Fibroblast of skin of right biceps (primary cell): Measurements from ENCODE around the gene LUM.
"Not testable (repeated sequence)": the region's sequence is repeated elsewhere in the genome, so short reads cannot be mapped to it uniquely, and the experiment has no call there.

ENCODE experiments used
- DNase-seq: peaks from one replicate; pipeline ENCODE4 v3.0.0-alpha.2; 2013

LUM gene

DNA sequence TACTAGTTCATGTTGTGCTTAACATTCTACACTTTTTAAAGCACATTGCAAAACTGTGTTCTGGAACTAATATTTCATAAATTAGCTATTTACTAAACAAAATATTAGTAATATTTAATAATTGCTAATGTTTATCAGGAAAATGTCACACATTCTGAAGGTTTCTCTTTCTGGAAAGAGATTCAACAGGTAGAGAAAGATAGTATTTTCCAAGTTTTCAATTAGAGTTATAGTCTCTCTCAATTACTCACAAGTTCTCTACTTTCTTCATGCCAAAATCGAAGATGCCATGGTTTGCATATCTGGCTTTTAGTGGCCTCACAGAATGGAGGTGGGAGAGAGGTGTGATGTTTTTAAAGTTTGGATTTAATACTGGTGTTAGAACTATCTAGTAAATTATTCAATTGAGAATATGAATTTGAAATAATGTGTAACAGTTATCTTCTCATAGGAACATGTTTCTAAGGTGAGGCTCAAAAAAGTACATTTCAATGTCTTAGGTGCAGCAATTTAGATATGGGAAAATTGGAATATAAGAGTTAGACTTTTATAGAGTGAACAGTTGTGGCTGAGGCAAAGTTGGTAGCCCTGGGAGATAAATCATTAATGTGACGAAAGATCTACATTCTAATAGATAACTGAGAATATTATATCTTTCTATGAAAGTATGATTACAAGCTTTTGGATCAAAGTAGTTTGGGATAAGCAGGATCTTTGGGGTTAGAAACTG lies 1.5 kb downstream of the LUM start:
- DNase-seq: no peak

DNA sequence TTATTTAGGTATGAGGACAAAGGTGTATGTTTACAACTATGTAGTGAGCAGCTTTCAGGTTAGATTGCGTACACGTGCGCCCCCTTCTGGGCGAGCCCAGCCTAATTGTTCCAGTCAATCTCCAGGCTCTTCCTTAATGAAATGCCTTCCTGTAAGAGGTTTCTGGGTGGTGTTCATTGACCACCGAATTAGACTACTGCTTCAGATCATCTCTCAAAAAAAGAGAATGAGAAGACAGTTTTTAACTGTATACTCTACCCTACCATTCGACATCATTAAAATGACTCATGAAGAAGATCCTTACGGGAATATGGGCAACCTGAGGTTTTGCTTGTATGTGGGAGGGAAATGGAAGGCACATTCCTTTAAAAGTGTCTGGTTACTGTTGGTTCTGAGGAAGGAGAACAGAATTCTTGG lies 2.1 kb downstream of the LUM start:
- DNase-seq: peak; percentile 90

DNA sequence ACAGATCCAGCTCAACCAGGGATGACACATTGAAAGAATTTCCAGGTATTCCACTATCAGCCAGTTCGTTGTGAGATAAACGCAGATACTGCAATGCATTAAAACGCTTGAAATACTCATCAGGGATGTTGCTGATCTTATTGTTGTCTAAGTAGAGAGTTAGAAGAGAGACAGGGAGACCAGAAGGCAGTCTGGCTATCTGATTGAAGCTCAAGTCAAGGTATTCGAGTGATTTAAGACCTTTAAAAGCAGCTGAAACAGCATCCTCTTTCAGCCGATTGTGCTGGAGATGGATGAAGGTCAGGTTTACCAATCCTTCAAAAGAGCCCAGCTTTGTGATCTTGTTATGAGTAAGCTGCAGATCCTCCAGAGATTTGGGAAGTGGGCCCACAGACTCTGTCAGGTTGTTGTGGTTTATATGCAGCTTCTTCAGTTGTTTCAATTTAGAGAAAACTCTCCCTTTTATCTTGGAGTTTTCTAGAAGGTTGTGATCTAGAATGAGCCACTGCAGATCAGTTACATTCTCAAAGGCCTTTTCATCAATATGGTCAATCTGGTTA lies 3.0 kb downstream of the LUM start:
- peak; percentile 33 for DNase-seq

DNA sequence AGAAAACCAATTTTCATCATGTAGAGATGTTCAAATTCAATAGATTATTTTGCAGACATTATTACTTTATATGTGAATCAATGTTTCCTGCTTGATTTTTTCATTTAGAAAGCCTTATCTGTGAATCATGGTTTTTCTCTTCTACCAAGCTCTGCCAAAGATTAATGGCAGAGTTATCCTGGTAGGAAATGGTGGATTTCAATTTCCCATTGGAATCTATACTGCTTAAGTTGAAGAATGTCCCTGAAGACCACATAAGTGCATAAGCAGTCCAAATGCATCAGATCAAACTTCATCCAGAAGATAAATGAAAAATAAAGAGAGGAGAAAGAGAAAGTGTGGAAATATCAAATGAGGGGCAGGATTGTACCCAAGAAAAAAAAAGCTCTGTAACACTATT lies 5.0 kb downstream of the LUM start:
- peak; percentile 34 for DNase-seq

DNA sequence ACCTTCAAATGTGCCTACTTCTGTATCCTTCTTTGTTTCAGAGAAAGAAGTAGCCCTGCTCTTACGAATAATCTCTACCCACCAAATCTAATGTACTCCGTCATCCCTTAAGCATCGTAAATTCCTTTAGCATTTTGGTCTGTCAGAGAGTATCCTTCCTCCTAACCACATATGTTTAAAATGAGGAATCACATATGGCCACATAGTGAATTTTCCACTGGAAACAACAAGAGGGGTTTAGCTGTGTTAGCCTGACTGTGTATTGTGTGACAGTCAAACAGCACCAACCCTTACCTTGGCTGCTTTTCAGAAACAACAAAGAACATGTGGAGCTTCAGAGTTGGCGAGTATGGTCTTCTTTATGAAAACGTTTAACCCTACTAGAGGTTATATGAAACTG lies 5.5 kb downstream of the LUM start:
- DNase-seq: peak; percentile 81

DNA sequence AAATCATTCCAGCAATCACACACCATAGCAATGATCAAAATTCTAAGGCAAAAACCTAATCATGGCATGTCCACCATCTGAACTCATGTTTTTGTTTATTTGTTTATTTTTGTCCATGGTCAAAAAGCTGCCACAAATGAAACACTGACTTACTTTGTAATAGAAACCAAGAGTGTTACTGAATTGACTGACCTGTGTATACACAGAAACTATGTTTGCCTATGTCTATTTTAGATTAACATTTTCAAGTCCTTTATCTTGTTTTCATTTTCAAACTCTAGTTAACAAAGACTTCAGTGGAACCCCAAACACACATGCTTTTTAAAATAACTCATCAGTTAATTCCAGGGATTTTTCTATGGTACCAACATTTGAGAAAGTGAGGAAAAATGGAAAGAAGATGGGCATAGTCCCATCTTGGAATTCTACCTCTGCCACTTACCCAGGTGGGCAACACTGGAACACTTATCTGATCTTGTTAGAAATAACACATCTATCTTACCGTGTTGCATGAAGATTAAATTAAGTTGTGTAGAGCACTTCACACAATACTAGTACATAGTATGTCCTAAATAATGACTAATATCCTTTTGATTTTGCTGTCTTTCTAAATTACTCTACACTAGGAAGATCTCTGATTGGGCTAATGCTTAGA lies 6.4 kb downstream of the LUM start:
- no peak for DNase-seq

DNA sequence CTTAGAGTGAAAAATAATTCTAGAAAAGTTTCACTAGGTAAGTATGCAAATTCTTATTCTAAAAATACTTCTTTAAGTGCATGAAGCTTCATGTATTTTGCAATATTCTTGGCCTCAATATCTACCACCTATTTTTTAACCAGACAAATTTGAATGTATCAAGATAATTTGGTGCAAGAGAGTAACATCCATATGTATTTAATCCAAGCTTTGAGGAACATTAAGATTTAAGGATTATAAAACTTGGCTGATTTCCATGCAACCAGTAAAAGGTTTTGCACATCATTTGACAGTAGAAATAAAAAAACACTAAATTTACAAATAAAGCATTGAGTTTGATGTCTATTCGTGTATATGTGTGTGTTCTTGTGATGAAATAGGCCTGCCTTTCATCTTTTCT lies 7.7 kb downstream of the LUM start:
- DNase-seq: no peak

DNA sequence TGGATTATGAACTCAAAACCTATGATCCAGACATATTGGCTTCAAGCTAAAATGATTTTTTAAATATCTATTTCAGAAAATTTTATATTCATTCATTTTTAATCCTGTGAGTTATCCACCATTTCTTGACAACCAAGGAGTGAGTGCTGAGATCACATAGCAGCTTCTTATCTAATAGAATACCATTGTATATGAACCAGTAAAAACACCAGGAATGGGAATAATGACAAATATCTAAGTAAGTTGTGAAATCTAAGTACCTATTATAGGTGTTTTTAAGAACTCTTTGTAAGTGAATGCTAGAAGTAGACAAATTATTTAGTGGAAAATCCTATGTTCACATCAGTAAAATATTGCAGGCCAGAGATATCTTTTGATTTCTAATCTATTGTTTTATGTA lies 8.2 kb downstream of the LUM start:
- DNase-seq: no peak

DNA sequence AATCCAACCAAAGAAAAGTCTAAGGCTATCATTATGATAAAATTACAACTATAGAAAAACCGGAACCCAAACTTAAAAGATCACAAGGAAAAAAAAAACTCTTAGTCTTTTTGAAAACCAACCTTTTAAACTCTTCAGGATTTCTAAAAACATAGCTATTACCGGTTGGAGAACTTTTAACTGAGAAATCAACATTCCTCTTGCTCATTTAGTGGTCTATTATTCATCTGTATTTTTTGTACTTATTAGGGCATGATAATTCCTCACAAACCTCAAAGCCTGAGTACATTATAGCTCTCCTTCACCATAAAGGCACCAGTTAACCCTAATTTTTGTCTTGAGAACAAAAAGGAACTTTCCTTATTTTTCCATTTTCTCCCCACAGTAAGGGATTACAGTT lies 10.4 kb downstream of the LUM start:
- peak; percentile 77 for DNase-seq

DNA sequence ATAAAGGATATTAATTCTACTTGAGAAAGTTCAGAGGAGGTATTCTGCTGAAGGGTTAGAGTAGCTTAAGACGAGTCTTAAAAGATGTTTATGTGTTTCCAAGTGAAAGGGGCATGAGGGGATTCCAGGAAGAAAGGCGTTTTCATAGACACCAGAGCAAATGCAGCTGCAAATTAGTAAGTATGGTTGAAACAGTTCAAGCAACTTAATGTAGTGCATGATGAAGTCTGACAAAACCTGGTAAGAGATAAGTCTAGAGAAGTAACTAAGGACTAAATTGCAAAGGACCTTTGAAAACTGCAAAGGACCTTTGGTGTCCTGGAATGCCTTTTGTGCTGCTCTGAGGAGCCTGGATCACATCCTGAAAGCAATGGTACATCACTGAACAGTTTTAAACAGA lies 11.5 kb downstream of the LUM start:
- no peak for DNase-seq

DNA sequence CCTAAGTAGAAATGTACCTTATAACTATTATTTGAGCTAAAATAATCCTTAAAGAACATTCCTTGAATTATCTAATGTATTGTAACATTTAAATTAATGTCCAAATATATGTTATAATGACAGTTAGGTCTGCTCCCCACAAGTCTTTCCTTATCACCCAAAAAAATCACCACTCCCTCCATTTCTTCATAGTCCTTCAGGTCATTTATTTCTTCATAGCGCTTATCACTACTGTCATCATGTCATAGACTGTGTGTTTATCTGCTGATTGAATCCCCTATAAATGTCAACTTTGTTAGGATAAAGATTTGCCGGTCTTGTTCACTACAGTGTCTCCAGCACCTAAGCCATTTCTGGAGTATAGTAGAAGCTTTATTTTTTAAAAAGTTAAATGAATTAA lies 12.0 kb downstream of the LUM start:
- DNase-seq: no peak

DNA sequence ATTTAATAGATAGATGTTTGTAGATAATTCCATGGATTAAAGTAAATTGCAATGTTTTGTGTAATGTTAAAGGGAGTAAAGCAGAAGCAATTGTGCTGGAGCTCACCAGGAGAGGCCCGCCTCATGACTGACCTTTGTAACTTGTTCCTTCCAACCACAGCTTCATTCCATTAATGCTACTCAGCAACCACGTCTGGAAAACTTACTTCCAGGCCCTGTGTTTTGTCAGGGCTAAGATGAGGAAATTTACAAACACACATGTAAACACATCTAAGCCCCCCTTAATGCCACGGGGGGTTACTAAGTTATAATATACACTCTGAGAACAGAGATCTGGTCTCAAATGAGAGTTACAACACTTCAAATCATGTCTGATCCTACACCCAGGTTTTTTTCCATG lies 12.4 kb downstream of the LUM start:
- peak; percentile 94 for DNase-seq

DNA sequence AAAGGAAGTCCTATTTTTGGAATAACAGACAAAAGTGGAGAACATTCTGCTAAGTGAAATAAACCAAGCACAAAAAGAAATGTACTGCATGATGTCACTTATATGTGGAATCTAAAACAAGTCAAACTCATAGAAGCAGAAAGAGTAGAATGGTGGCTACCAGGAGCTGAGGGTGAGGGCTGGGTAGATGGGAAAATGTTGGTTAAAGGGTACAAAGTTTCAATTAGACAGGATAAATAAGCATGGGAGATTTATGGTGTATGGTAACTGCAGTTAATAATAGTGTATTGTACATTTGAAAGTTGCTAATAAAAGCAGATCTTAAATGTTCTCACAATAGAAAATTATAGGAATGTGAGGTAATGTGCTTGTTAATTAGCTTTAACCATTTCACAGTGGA lies 12.8 kb downstream of the LUM start:
- DNase-seq: peak; percentile 11

DNA sequence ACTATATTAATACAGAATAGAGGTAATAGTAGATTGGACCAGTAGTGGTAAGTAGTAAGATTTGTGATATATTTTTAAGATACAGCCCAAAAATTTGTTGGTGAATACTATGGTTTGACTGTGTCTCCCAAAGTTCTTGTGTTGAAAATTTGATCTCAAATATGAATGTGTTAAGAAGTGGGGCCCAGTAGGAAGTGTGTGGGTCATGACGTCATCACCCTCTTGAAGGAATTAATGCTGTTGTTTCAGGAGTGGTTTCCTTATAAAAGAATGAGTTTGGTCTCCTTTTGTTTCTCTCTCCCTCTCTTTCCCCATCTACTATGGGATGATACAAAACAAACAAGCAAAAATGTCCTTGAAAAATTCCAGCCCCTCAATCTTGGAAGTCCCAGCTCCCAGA lies 16.3 kb downstream of the LUM start:
- DNase-seq: peak; percentile 26

DNA sequence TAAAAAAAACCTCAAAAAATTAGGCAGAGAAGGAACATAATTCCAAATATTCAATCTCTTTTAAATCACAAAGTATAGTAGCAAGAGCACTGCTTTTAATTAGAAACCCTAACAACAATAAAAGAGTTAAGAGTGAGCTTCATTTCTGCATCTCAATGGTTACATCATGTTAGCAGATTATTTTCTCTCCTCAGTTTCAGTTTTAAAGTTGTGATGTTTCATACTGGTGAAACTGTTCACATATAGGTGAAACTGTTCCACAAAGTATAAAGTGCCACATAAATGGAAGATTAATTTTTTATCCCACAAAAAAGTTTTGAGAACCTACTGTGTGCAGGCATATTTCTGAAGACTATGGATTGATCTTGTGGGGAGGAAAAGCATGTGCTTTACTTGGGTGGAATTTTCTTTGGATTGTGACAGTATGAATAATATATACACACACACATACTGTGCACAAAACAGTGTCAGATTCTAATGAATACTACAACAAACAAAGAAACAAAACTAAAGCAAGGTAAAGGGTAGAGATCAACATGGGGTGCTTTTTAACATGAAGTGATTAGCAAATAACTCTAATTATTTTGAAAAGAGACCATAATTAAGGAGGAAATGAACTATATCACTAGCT lies 17.1 kb downstream of the LUM start:
- DNase-seq: peak; percentile 35

DNA sequence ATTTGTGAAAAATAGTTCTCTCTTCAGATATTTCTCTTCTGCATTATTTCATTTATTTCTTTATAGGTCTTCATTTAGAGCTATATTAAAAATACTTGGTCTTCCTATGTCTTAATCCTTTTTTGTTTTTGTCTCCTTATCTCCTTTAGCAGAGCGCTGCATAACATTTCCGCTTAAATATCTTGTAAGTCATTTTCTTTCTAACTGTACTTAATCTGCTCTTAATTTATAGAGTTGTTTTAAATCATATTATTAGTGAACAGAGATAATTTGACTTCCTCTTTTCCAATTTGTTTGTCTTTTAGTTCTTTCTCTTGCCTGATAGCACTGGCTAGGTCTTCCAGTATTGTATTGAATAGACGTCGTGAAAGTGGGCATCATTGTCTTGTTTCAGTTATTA lies 18.0 kb downstream of the LUM start:
- no peak for DNase-seq

DNA sequence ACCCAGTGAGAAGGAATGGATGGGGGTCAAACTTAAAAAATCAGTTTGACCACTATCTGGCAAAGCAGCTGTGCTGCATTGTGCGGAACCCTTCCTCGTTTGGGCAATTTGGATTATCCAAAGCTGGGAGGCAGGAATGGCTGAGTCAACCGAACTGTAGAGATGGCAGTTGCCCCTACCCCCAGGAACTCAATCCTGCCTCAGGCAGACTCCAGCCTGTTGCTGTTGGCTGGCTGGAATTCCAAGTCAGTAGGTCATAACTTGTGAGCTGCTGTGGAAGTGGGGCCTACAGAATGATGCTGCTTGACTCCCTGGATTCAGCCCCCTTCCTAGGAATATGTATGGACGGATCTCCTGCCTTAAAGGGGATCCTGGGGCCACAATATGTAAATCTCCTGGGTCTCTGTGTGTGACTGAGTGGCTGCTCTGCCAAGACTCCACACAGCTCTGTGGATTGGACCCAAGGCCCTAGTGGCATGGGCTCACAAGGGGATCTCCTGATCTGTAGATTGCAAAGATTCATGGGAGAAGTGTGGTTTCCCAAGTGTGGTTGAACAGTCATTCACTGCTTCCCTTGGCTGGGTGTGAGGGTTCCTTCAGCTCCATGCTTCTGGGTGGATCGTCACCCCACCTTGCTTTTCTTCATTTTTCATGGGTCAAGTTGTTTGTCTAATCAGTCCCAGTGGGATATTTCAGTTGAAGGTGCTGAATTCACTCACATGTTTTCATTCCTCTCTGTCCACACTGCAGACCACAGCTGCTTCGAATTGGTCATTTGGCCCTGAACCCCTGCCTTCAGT lies 19.2 kb downstream of the LUM start:
- peak; percentile 19 for DNase-seq

DNA sequence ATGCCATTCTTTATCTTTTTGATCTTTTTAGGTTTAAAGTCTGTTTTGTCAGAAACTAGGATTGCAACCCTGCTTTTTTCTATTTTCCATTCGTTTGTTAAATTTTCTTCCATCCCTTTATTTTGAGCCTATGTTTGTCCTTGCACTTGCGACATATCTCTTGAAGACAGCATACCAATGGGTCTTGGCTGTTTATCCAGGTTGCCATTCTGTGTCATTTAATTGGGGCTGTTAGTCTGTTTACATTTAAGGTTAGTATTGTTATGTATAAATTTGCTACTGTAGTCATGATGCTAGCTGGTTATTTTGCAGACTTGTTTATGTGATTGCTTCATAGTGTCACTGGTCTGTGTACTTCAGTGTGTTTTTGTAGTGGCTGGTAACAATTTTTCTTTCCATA lies 21.3 kb downstream of the LUM start:
- not testable (repeated sequence) for DNase-seq

DNA sequence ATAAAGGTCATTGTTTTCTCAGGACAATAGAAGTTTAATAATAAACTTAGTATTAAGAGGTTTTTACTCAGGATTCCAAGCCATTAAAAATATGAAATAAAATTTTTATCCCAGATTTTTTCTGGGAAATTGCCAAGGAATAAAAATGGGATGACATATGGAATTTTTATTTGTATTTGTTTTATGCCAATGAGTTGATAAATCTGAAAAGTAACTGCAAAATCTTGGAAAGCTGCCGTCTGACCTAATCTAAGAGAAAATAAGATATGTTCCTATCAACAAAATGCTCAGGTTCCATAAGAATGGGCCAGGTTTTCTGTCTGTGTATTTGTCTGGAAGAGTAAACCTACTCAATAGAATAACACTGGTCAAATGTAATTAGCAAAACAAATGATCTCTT lies 31.3 kb downstream of the LUM start:
- no peak for DNase-seq

DNA sequence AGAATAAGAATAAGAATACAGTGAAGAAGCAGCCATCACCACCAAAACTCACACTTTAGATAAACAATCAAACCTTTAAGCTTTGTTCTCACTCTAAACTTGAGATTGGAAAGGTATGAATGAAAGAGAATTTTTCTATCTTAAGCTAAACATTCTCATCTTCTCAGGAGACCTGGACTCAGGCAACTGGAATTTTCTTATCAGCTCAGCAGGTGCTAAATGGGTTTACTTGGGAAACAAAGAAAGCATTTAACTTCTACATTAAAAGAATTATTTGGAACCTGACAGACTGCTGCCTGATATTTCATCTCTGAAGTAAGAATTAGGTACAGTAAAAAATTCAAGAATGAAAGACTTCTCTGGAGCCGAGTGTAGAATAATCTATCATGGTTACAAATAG lies 32.8 kb downstream of the LUM start:
- DNase-seq: no peak

DNA sequence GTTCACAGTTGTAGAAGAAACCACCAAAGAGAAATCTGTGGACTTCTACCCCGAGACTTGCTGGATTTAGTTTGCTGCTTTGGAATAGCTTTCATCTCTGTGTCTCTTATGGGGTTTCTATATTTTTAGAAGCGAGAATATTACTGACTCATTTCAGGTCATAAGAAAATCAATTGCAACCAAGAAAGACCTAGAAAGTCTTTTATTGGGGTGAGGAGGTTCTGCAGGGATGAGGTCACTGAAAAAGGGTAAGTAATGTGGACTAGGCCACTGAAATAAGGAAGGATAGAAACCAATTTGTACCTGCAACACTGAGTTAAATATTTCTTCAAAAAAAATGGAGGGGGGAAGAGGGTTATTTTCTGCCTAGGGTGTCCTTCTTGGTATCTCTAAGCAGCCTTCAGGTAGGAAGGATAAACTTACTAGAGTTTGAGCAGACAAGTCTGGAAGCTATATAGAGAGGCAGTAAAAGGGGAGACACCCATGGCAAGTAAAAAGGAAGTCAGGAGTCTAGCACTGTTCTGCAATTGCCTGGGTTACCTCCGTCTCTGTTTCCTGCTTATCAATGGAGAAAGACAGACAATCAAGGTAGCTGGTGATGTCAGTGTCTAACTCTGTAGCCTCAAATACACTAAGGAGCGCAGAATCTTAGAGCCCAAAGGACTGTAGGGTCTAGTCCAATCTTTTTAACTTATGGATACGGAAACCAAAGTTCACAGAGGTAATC lies 33.9 kb downstream of the LUM start:
- no peak for DNase-seq

DNA sequence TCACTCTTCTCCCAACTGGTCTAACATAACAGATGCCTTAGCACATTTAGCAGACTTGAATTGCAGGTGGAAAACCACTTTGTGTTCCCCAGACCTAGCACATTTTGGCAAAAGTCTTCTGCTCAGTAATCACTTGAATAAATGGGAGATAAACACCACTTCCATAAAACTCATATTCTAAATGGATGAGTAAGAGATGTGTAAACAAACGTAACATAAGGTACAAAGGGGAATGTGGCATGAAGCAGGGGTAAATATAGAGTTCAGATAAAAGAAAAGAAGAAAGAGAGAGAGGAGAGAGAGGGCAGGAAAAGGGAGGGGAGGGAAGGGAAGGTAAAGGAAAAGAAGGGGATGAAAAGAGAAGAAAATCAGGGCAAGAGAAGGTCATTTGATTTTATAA lies 36.4 kb downstream of the LUM start:
- no peak for DNase-seq
